Measurements from ENCODE around the gene ZNF438. TPM values are rescaled to one million over a fixed set of nuclear protein-coding genes. Genes with fewer than 3 reads are reported as not detected.

The ZNF438 gene
- total and polyA plus RNA-seq, 7 donors: 3.9 to 18.9 (median 11.9) TPM

- TF ChIP-seq POLR2A (IDR thresholded peaks at IDR 0.05) (no peak), POLR2AphosphoS5 (IDR thresholded peaks at IDR 0.05) (peak in 3 of 4 donors; percentile 15 to 44 (median 30)), EP300 (IDR thresholded peaks at IDR 0.05) (peak in 1 of 4 donors; percentile 45)
- TF ChIP-seq, protein P1, sequence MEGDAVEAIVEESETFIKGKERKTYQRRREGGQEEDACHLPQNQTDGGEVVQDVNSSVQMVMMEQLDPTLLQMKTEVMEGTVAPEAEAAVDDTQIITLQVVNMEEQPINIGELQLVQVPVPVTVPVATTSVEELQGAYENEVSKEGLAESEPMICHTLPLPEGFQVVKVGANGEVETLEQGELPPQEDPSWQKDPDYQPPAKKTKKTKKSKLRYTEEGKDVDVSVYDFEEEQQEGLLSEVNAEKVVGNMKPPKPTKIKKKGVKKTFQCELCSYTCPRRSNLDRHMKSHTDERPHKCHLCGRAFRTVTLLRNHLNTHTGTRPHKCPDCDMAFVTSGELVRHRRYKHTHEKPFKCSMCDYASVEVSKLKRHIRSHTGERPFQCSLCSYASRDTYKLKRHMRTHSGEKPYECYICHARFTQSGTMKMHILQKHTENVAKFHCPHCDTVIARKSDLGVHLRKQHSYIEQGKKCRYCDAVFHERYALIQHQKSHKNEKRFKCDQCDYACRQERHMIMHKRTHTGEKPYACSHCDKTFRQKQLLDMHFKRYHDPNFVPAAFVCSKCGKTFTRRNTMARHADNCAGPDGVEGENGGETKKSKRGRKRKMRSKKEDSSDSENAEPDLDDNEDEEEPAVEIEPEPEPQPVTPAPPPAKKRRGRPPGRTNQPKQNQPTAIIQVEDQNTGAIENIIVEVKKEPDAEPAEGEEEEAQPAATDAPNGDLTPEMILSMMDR (IDR thresholded peaks at IDR 0.05): no peak
- Histone ChIP-seq H3K4me3 (no peak overlapping the region), H3K9me3 (no peaks in the 10 kb centered on the region), H3K4me1 (peaks cover 0 to 97% (median 84%) of the 10 kb centered on the region in 4 donors), H3K27me3 (no peaks in the 10 kb centered on the region), H3K36me3 (no peaks in the 10 kb centered on the region), H3K27ac (peak overlapping the region in 3 of 4 donors; percentile 72 to 94 (median 89))
- intact Hi-C loops (cut with DNase I): loop anchor here (2.0 to 5.0 kb wide), 3 partner anchors 77 to 217 kb away; partner anchors contain the start of gene ZNF438
- peak; percentile 54 for DNase-seq
- 59 to 91% methylated on average over 1 of the region's 1 CpG for WGBS, 2 donors
Observed at GRCh38 chr10:30813872-30814481, 217.7 kb downstream of the ZNF438 start.

GRCh38 chr10:30812018-30812851 lies 219.4 kb downstream of the ZNF438 start:
- H3K27me3 ChIP-seq: no peaks in the 10 kb centered on the region
- intact Hi-C loops (cut with DNase I): loop anchor here (2.0 to 5.0 kb wide), 3 partner anchors 75 to 219 kb away; partner anchors contain the start of gene ZNF438
- DNase-seq: peak; percentile 89
- no peaks in the 10 kb centered on the region for H3K36me3 ChIP-seq
- peak overlapping the region in 3 of 4 donors; percentile 0 to 29 (median 23) for H3K4me3 ChIP-seq
- H3K27ac ChIP-seq: peak overlapping the region; percentile 70 to 94 (median 80)
- peaks cover 0 to 84% (median 73%) of the 10 kb centered on the region in 4 donors for H3K4me1 ChIP-seq
- no peaks in the 10 kb centered on the region for H3K9me3 ChIP-seq
- WGBS, 2 donors: 46 to 61% methylated on average over 16 of the region's 16 CpGs
- TF ChIP-seq POLR2A (IDR thresholded peaks at IDR 0.05) (no peak), EP300 (IDR thresholded peaks at IDR 0.05) (peak in 2 of 4 donors; percentile 39 to 48), POLR2AphosphoS5 (IDR thresholded peaks at IDR 0.05) (peak; percentile 9 to 41 (median 26))

DNA sequence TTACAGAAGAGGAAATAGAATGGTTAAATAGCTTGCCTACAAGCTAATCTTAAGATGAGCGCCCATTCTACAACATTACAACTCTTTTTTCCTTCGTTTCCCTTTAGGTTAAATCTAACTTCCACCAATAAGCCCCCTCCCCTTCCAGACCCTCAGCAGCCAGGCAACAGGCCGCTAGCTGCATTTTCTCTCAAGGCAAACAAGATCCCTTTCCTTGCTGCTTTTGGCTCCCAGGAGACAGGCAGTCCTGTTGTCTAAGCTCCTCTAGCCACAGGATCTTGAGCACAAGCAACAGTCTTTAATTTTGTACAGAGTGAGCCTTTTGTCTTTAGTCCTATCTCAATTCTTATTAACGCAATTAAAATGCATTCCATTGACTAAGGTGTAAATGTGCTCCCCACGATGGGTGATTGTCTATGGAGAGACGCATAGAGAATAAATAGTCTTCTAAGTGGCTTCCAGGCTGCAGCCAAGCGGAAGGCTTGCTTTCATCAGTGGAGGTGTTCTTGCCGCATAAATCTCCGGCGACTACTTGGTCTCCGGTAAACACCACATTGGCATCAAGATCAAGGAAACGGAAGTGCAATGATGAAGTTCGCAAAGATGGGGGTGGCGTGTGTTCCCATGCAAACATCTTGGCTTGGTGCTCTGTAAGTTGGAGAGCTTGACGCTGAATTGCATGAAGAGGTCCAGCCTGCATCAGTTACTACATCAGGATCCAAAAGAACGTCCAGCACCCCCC lies 220.2 kb downstream of the ZNF438 start:
- no peaks in the 10 kb centered on the region for H3K27me3 ChIP-seq
- intact Hi-C loops (cut with DNase I): loop anchor here (2.0 to 5.0 kb wide), 3 partner anchors 75 to 219 kb away; partner anchors contain the start of gene ZNF438
- H3K4me3 ChIP-seq: peak overlapping the region in 1 of 4 donors; percentile 29
- WGBS, 2 donors: 73% methylated on average over 16 of the region's 16 CpGs
- no peaks in the 10 kb centered on the region for H3K9me3 ChIP-seq
- H3K27ac ChIP-seq: peak overlapping the region; percentile 70 to 94 (median 80)
- H3K36me3 ChIP-seq: no peaks in the 10 kb centered on the region
- DNase-seq: peak; percentile 94
- peak; percentile 82 to 92 (median 90) for TF ChIP-seq POLR2AphosphoS5 (IDR thresholded peaks at IDR 0.05)
- peak; percentile 68 to 94 (median 84) for TF ChIP-seq EP300 (IDR thresholded peaks at IDR 0.05)
- TF ChIP-seq, protein P1 (IDR thresholded peaks at IDR 0.05): no peak
- peaks cover 0 to 83% (median 67%) of the 10 kb centered on the region in 4 donors for H3K4me1 ChIP-seq

GRCh38 chr10:30810416-30810815 lies 221.2 kb downstream of the ZNF438 start:
- no peaks in the 10 kb centered on the region for H3K9me3 ChIP-seq
- TF ChIP-seq, protein P1 (IDR thresholded peaks at IDR 0.05): no peak
- no peaks in the 10 kb centered on the region for H3K27me3 ChIP-seq
- peaks cover 0 to 83% (median 58%) of the 10 kb centered on the region in 4 donors for H3K4me1 ChIP-seq
- 93% methylated on average over 5 of the region's 5 CpGs for WGBS, 2 donors
- H3K4me3 ChIP-seq: no peak overlapping the region
- H3K36me3 ChIP-seq: no peaks in the 10 kb centered on the region
- intact Hi-C loops (cut with DNase I): loop anchor here (5.0 kb wide), 1 partner anchor 172 kb away; no protein-coding TSS in a partner anchor
- no peak for DNase-seq
- peak overlapping the region in 3 of 4 donors; percentile 72 to 94 (median 89) for H3K27ac ChIP-seq

Measured in sigmoid colon (tissue), 7 donors.